T1000 (cell line): ENCODE results near the gene PIP4P1.
"Not testable (repeated sequence)": the region's sequence is repeated elsewhere in the genome, so short reads cannot be mapped to it uniquely, and the experiment has no call there.

Experiments used
- DNase-seq: peaks from one replicate; lab custom pipeline; 2025; ENCODE audit warnings: mixed read lengths; lab: John Stamatoyannopoulos, UW

PIP4P1 gene

GRCh38 chr14:20476776-20477175 lies 15.5 kb upstream of the PIP4P1 start:
- no peak for DNase-seq

GRCh38 chr14:20472536-20473169 lies 11.4 kb upstream of the PIP4P1 start:
- DNase-seq, result no peak

GRCh38 chr14:20470603-20470901 lies 9.3 kb upstream of the PIP4P1 start:
- DNase-seq, result no peak

- no peak for DNase-seq
These were observed 8.8 kb upstream of the PIP4P1 start for GRCh38 chr14:20469890-20470602.

GRCh38 chr14:20469242-20469889 lies 8.1 kb upstream of the PIP4P1 start, which contains the start of gene PNP:
PNP (plus strand) TSS chr14:20469406; CDS start chr14:20469525, 119 bp downstream.
- peak; percentile 83 for DNase-seq

GRCh38 chr14:20468764-20469241 lies 7.6 kb upstream of the PIP4P1 start:
- DNase-seq, result no peak

GRCh38 chr14:20460458-20461224 lies 593 bp downstream of the PIP4P1 start:
- DNase-seq, result no peak

- DNase-seq, result no peak
These were observed 3.0 kb downstream of the PIP4P1 start for GRCh38 chr14:20458031-20458789.

GRCh38 chr14:20456971-20457370 lies 4.3 kb downstream of the PIP4P1 start:
- DNase-seq, result no peak

- no peak for DNase-seq
These were observed 5.6 kb downstream of the PIP4P1 start for GRCh38 chr14:20455355-20456300.

GRCh38 chr14:20454516-20455354 lies 6.5 kb downstream of the PIP4P1 start, which contains the start of the genes APEX1 and OSGEP:
APEX1 (plus strand) TSS chr14:20455226; CDS start chr14:20455646, 420 bp downstream.
OSGEP (minus strand) TSS chr14:20454812; CDS start chr14:20454683, 129 bp downstream.
- DNase-seq, result peak; percentile 94

- DNase-seq, result not testable (repeated sequence)
These were observed 8.4 kb downstream of the PIP4P1 start for GRCh38 chr14:20452831-20453230.

GRCh38 chr14:20446889-20447288 lies 14.3 kb downstream of the PIP4P1 start:
- no peak for DNase-seq

- not testable (repeated sequence) for DNase-seq
These were observed 17.6 kb downstream of the PIP4P1 start for GRCh38 chr14:20443650-20444049.

GRCh38 chr14:20441461-20441860 lies 19.8 kb downstream of the PIP4P1 start:
- DNase-seq, result no peak

GRCh38 chr14:20440882-20441281 lies 20.4 kb downstream of the PIP4P1 start:
- DNase-seq, result no peak

GRCh38 chr14:20440465-20440864 lies 20.8 kb downstream of the PIP4P1 start:
- DNase-seq, result no peak

GRCh38 chr14:20438664-20439063 lies 22.6 kb downstream of the PIP4P1 start:
- DNase-seq, result no peak

GRCh38 chr14:20436363-20436755 lies 24.9 kb downstream of the PIP4P1 start:
- peak; percentile 24 for DNase-seq
